HG03159 (cell line): ENCODE results near the gene LRRC17.

Source experiments
- ATAC-seq: cut with Tn5 transposase; IDR thresholded peaks from one replicate; pipeline ENCODE4 v1.9.1; 2021; ENCODE audit warnings: mild to moderate bottlenecking, moderate library complexity; ENCODE audit not compliant: unreplicated experiment

The LRRC17 gene

GRCh38 chr7:102985176-102985783, 72.5 kb downstream of the LRRC17 start:
- no peak for ATAC-seq

- no peak for ATAC-seq
Observed at GRCh38 chr7:102988088-102988487, 75.3 kb downstream of the LRRC17 start.

GRCh38 chr7:102988631-102989560, 76.1 kb downstream of the LRRC17 start:
- ATAC-seq = no peak

- no peak for ATAC-seq
Observed at GRCh38 chr7:102990642-102991041, 77.8 kb downstream of the LRRC17 start.

- no peak for ATAC-seq
Observed at GRCh38 chr7:102991077-102991539, 78.3 kb downstream of the LRRC17 start.

GRCh38 chr7:102991540-102992214, 78.9 kb downstream of the LRRC17 start:
- ATAC-seq = no peak

GRCh38 chr7:102992509-102992937, 79.7 kb downstream of the LRRC17 start:
- no peak for ATAC-seq

- no peak for ATAC-seq
Observed at GRCh38 chr7:102992938-102993717, 80.3 kb downstream of the LRRC17 start.

GRCh38 chr7:102993718-102994029, 80.9 kb downstream of the LRRC17 start:
- no peak for ATAC-seq

- ATAC-seq = no peak
Observed at GRCh38 chr7:102994567-102994966, 81.8 kb downstream of the LRRC17 start.
